ENCODE data around the gene GRIA1. TPM values are rescaled to one million over a fixed set of nuclear protein-coding genes. Genes with fewer than 3 reads are reported as not detected.

Gene GRIA1
- total RNA-seq (2012; rRNA removed) (1.3 and 1.4 TPM in 2 replicates), polyA plus RNA-seq (2012; rRNA removed) (0.37 and 0.48 TPM in 2 replicates), Bru-seq, nascent RNA (percentile 31 among the genes with signal in this experiment), BruChase-seq, experiment 1, labeled RNA remaining after a 6-hour chase (percentile 37 among the genes with signal in this experiment), BruChase-seq, experiment 2, labeled RNA remaining after a 2-hour chase (percentile 31 among the genes with signal in this experiment)
- polyA plus RNA-seq (2012; cell fraction: cytosol; rRNA removed): 0.16 and 0.39 TPM in 2 replicates
- polyA plus RNA-seq (2012; cell fraction: nucleus; rRNA removed; ENCODE audit: low replicate concordance): 0.09 and 1.1 TPM in 2 replicates
- long read RNA-seq, partial matches to known transcripts: 0 of 1 reads
- long read RNA-seq, other reads (novel, unspliced or antisense): 1 of 1 reads

DNA sequence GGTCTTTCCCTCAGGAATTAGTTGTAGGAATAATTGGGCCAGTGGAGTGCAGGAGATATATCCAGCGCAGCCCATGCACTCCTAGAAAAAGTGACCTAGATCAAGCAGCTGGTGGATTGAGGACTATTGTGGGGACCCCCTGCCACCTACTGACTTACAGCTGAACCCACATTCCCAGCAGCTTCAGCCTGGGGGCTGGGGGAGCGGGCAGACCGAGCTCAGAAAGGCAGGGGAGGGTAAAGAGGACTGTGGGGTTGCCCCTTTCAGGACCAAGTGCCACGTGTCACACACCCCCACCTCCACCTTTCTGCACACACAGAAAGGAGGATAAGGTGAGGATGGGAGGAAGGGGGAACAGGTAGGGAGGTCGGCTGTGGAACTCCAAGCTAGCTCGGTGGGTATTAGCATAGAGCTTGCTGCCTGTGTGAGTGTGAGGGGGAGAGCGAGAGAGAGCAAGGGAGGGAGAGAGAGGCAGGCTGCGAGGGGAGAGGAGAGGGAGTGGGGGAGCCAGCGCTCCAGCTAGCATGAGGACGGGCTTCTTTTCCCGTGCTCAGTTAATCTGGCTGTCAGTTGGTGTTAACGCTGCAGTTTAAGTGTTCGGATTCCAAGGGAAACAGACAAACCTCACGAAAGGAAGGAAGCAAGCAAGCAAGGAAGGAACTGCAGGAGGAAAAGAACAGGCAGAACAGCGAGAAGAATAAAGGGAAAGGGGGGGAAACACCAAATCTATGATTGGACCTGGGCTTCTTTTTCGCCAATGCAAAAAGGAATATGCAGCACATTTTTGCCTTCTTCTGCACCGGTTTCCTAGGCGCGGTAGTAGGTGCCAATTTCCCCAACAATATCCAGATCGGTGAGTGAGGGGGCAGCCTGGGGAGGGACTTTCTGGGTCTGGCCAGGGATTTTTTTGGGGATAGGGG, at the start of gene GRIA1:
GRIA1 (plus strand) TSS at position 553 of the 920 bp plus-strand sequence.
- H3K18ac ChIP-seq (ENCODE audit: low read depth, low read length): no peak within 1 kb of the TSS
- no peaks in the 10 kb centered on the region for H3K9me1 ChIP-seq (ENCODE audit: insufficient read depth, low read length)
- H4K5ac ChIP-seq (ENCODE audit: low read depth, low read length): no peak within 1 kb of the TSS; the same call in 1 of the 2 replicates
- ChIA-PET CTCF (interaction anchor here (1.1 kb wide), 1 partner anchor 474 kb away, joined by 3 read pairs; no protein-coding TSS in a partner anchor), POLR2A (ENCODE audit: unreplicated experiment) (no interaction called here)
- peak within 1 kb of the TSS; percentile 51; the same call in 1 of the 2 replicates for H3K23ac ChIP-seq (ENCODE audit: low read depth, low read length)
- H2BK120ac ChIP-seq (ENCODE audit: low read depth, low read length): peak within 1 kb of the TSS; percentile 58; the same call in 1 of the 2 replicates
- TF ChIP-seq FOS (IDR thresholded peaks at IDR 0.05; ENCODE audit: low read depth, low read length): no peak
- TF ChIP-seq RAD21 (IDR thresholded peaks at IDR 0.05; ENCODE audit: low read length): no peak
- no peak for TF ChIP-seq RFX5 (IDR thresholded peaks at IDR 0.05; ENCODE audit: low read depth, low read length)
- peak within 1 kb of the TSS; percentile 40; the same call in 1 of the 2 replicates for H4K91ac ChIP-seq (ENCODE audit: insufficient read depth, low read depth, low read length)
- dilution Hi-C loops (cut with HindIII; ENCODE audit: low sequenced_read_pairs, unreplicated experiment): no loop called here
- H3K9me3 ChIP-seq (ENCODE audit: control insufficient read depth, insufficient read depth, low read length): no peaks in the 10 kb centered on the region
- H2AFZ ChIP-seq (replicated peaks; ENCODE audit: low read length, poor library complexity): peak within 1 kb of the TSS; percentile 87
- H3K9ac ChIP-seq (ENCODE audit: low read depth, low read length): peak within 1 kb of the TSS; percentile 5; the same call in 1 of the 2 replicates
- peak within 1 kb of the TSS in 1 of 2 experiments; percentile 22; a peak in 1 of 4 replicates for H4K8ac ChIP-seq (ENCODE audit: low read depth in 2 of 2, low read length in 2 of 2)
- no peak within 1 kb of the TSS for H2BK5ac ChIP-seq (ENCODE audit: low read depth, low read length, poor library complexity, severe bottlenecking)
- DNase-seq: peak; percentile 9
- no peaks in the 10 kb centered on the region; the same call in 1 of the 2 replicates for H3K4me1 ChIP-seq (ENCODE audit: control insufficient read depth, insufficient read depth, low read length)
- peak within 1 kb of the TSS; percentile 71 for H3K4me2 ChIP-seq (ENCODE audit: low read depth, low read length)
- H3K4me3 ChIP-seq (ENCODE audit: insufficient read depth, low read depth, low read length): peak within 1 kb of the TSS; percentile 24
- peak within 1 kb of the TSS; percentile 60; the same call in 1 of the 2 replicates for H2BK20ac ChIP-seq (ENCODE audit: low read depth, low read length)
- H3K14ac ChIP-seq (replicated peaks; ENCODE audit: low read depth, low read length): peak within 1 kb of the TSS; percentile 36
- no peak within 1 kb of the TSS for H3K56ac ChIP-seq (ENCODE audit: extremely low read depth, insufficient read depth, low read length)
- peak within 1 kb of the TSS; percentile 30 for H3K4ac ChIP-seq (ENCODE audit: low read depth, low read length)
- WGBS, 2 experiments (ENCODE audit: extremely low coverage in 2 of 2, insufficient read length in 1 of 2): 2% methylated on average over 6 of the region's 20 CpGs; no CpG with 5 or more reads in 1 of the 2 experiments
- H2BK15ac ChIP-seq (ENCODE audit: low read depth, low read length): no peak within 1 kb of the TSS
- in situ Hi-C loops (cut with MboI; ENCODE audit: low sequenced_read_pairs): no loop called here
- peak within 1 kb of the TSS; percentile 11 for H2AK9ac ChIP-seq (replicated peaks; ENCODE audit: low read depth, low read length, poor library complexity)
- no peak within 1 kb of the TSS for H3K27ac ChIP-seq (ENCODE audit: insufficient read depth, low read length)
- intact Hi-C loops (cut with micrococcal nuclease): loop anchor here (5.0 kb wide), 1 partner anchor 958 kb away; no protein-coding TSS in a partner anchor
- no peaks in the 10 kb centered on the region for H4K20me1 ChIP-seq (ENCODE audit: insufficient read depth, low read length)
- no peak within 1 kb of the TSS for H2AK5ac ChIP-seq (ENCODE audit: low read depth, low read length)
- H3K36me3 ChIP-seq (ENCODE audit: control insufficient read depth, insufficient read depth, low read length): no peaks in the 10 kb centered on the region
- no peaks in the 10 kb centered on the region; the same call in 1 of the 2 replicates for H3K27me3 ChIP-seq (ENCODE audit: control insufficient read depth, insufficient read depth, low read length)
- BruUV-seq (replicated peaks): no TSS peak
- ATAC-seq (ENCODE audit: low read depth): peak; percentile 76
- no peaks in the 10 kb centered on the region for H3K79me1 ChIP-seq (ENCODE audit: low read depth in 1 of 2, low read length in 2 of 2)
